K562 (cell line): ENCODE data around the gene NTRK3. TPM values are rescaled to one million over a fixed set of nuclear protein-coding genes. Genes with fewer than 3 reads are reported as not detected.

Source experiments
- ATAC-seq: fragments of 200-7000 bp; cut with Tn5 transposase; 3 replicates; pipeline ENCODE4 v1.9.1; 2020; ENCODE audit warnings: moderate library complexity
- BruUV-seq: library from RNA; stranded (reverse); fragments of 400-500 nt; replicated peaks from 2 replicates; lab custom pipeline; 2021; lab: Mats Ljungman, UMichigan
- CTCF ChIA-PET: fragments of 300-600 bp; formaldehyde crosslinking; extraction: SDS; loops from one replicate; lab custom pipeline; 2021; ENCODE audit warnings: low intra/inter-chr PET ratio; lab: Yijun Ruan, JAX
- POLR2A ChIA-PET: fragments of 300-600, 350-650 bp; sonication (Branson Sonifier 250); formaldehyde crosslinking; extraction: SDS; loops from one replicate; lab custom pipeline; 2021; ENCODE audit warnings: antibody characterized with exemption, inconsistent platforms; lab: Yijun Ruan, JAX
- DNase-seq, 4 experiments: peaks; one replicate each; pipeline versions ENCODE4 v3.0.0 to v3.0.0-alpha.2; 2011 to 2018; ENCODE audit warnings: low spot score in 3 of 4, mixed read lengths in 3 of 4; ENCODE audit errors: extremely low read depth in 1 of 4
- FAIRE-seq: peaks from 2 replicates; lab custom pipeline; 2011; peaks lifted over from hg19 to GRCh38; lab: Jason Lieb, UNC
- H2AFZ ChIP-seq: 2 replicates; pipeline ENCODE4 v1.6.0; 2011; ENCODE audit warnings: low read depth, low read length, control low read depth, inconsistent platforms
- H3K27ac ChIP-seq: fragments of 200-600 bp; 3 replicates; pipeline ENCODE4 v1.8.0; 2011; ENCODE audit warnings: low read depth, mild to moderate bottlenecking, control low read depth, inconsistent platforms, low read length, moderate library complexity, mixed read lengths; ENCODE audit errors: extremely low read depth
- H3K27me3 ChIP-seq, 2 experiments: fragments of 300-600 bp in 1 of 2; 2 replicates in 1 of 2; 3 replicates in 1 of 2; pipeline versions ENCODE4 v1.6.0 to v1.8.0; 2011; ENCODE audit warnings: inconsistent platforms in 2 of 2, low read length in 2 of 2, mild to moderate bottlenecking in 1 of 2, mixed read lengths in 1 of 2, moderate library complexity in 1 of 2; ENCODE audit not compliant: control insufficient read depth in 2 of 2, insufficient read depth in 2 of 2
- H3K36me3 ChIP-seq: fragments of 300-600 bp; 3 replicates; pipeline ENCODE4 v1.8.0; 2011; ENCODE audit warnings: mild to moderate bottlenecking, low read length, inconsistent platforms; ENCODE audit not compliant: control insufficient read depth, insufficient read depth
- H3K4me1 ChIP-seq, 2 experiments: fragments of 200-600 bp in 1 of 2; replicated peaks in 1 of 2; 2 replicates in 1 of 2; 3 replicates in 1 of 2; pipeline versions ENCODE4 v1.5.1 to v1.8.0; 2011; ENCODE audit warnings: inconsistent platforms in 2 of 2, low read length in 2 of 2, mild to moderate bottlenecking in 1 of 2, mixed read lengths in 1 of 2, moderate library complexity in 1 of 2; ENCODE audit not compliant: control insufficient read depth in 2 of 2, insufficient read depth in 2 of 2
- H3K4me2 ChIP-seq: 2 replicates; pipeline ENCODE4 v1.6.1; 2011; ENCODE audit warnings: low read length, control low read depth, inconsistent platforms, mixed read lengths; ENCODE audit not compliant: insufficient read depth
- H3K4me3 ChIP-seq: fragments of 200-600 bp; sonication (generic), shearing (Covaris generic); 2 replicates; pipeline ENCODE4 v1.5.1; 2016; ENCODE audit warnings: control low read depth, inconsistent platforms
- H3K79me2 ChIP-seq: fragments of 200-600 bp; 3 replicates; pipeline ENCODE4 v1.8.0; 2011; ENCODE audit warnings: low read length, inconsistent platforms; ENCODE audit not compliant: control insufficient read depth, insufficient read depth
- H3K9ac ChIP-seq, 2 experiments: 2 replicates each; pipeline versions ENCODE4 v1.6.0 to v1.6.1; 2011; ENCODE audit warnings: low read depth in 2 of 2, low read length in 2 of 2, control low read depth in 1 of 2, inconsistent platforms in 1 of 2, mild to moderate bottlenecking in 1 of 2, mixed read lengths in 1 of 2; ENCODE audit not compliant: insufficient read depth in 1 of 2
- H3K9me1 ChIP-seq: one replicate; pipeline ENCODE4 v1.6.0; 2011; ENCODE audit warnings: inconsistent platforms, mild to moderate bottlenecking, low read length, moderate library complexity; ENCODE audit not compliant: control insufficient read depth, insufficient read depth
- H3K9me3 ChIP-seq: replicated peaks from 2 replicates; pipeline ENCODE4 v1.5.1; 2011; ENCODE audit warnings: low read depth, low read length, inconsistent platforms; ENCODE audit not compliant: control insufficient read depth, insufficient read depth
- H4K20me1 ChIP-seq: replicated peaks from 2 replicates; pipeline ENCODE4 v1.6.1; 2011; ENCODE audit warnings: low read length, inconsistent platforms, mixed read lengths; ENCODE audit not compliant: control insufficient read depth, insufficient read depth
- ATF7 ChIP-seq: fragments of 450-650 bp; IDR thresholded peaks from 2 replicates; pipeline ENCODE4 v1.7.1; 2014; ENCODE audit warnings: mild to moderate bottlenecking, moderate library complexity
- C11orf30 ChIP-seq: fragments of 450-650 bp; IDR thresholded peaks from 2 replicates; pipeline ENCODE4 v1.6.1; 2016; ENCODE audit warnings: low read depth, mild to moderate bottlenecking
- CBFB ChIP-seq: sonication (generic); formaldehyde crosslinking; IDR thresholded peaks from 2 replicates; pipeline ENCODE4 v1.4.0; 2020; ENCODE audit warnings: mild to moderate bottlenecking, missing genetic modification reagents
- CBX8 ChIP-seq: fragments of 200-600 bp; sonication (generic); IDR thresholded peaks from 2 replicates; pipeline ENCODE4 v1.6.1; 2012; ENCODE audit warnings: borderline replicate concordance, mixed run types, low read depth, mild to moderate bottlenecking, moderate library complexity, mixed read lengths, low read length, control low read depth, inconsistent platforms; ENCODE audit not compliant: poor library complexity, severe bottlenecking; ENCODE audit errors: extremely low read depth
- ELK1 ChIP-seq: sonication (generic); formaldehyde crosslinking; IDR thresholded peaks from 2 replicates; pipeline ENCODE4 v1.8.1; 2022; ENCODE audit warnings: missing genetic modification reagents
- ETS2 ChIP-seq: IDR thresholded peaks from 2 replicates; pipeline ENCODE4 v1.6.1; 2016; ENCODE audit warnings: borderline replicate concordance, missing genetic modification characterization, mild to moderate bottlenecking, moderate library complexity, missing compliant biosample characterization; ENCODE audit not compliant: poor library complexity, severe bottlenecking
- FOXA3 ChIP-seq, 2 experiments: fragments of 450-650 bp in 1 of 2; sonication (generic) in 1 of 2; formaldehyde crosslinking; IDR thresholded peaks in 1 of 2; conservative IDR thresholded peaks in 1 of 2; 2 replicates each; pipeline versions ENCODE4 v1.4.0 to v1.8.0; 2020 to 2022; ENCODE audit warnings: mild to moderate bottlenecking in 2 of 2, missing genetic modification reagents in 1 of 2
- MAFF ChIP-seq: IDR thresholded peaks from 2 replicates; pipeline ENCODE4 v1.6.1; 2012; ENCODE audit warnings: low read length, improper control_type of control experiment
- MCM7 ChIP-seq, 2 experiments: fragments of 450-650 bp; IDR thresholded peaks; 2 replicates each; pipeline ENCODE4 v1.6.1; 2016 to 2018
- MLLT1 ChIP-seq, 2 experiments: fragments of 450-650 bp; IDR thresholded peaks; 2 replicates each; pipeline ENCODE4 v1.6.1; 2016
- MYBL2 ChIP-seq, 2 experiments: fragments of 450-650 bp in 1 of 2; sonication (generic) in 1 of 2; formaldehyde crosslinking in 1 of 2; IDR thresholded peaks; 2 replicates each; pipeline versions ENCODE4 v1.6.1 to v1.8.1; 2017 to 2022; ENCODE audit warnings: borderline replicate concordance in 1 of 2, inconsistent platforms in 1 of 2, low read depth in 1 of 2, mild to moderate bottlenecking in 1 of 2, missing genetic modification reagents in 1 of 2, moderate library complexity in 1 of 2
- NUFIP1 ChIP-seq: fragments of 450-650 bp; IDR thresholded peaks from 2 replicates; pipeline ENCODE4 v1.6.1; 2018; ENCODE audit not compliant: partially characterized antibody
- TBP ChIP-seq: optimal IDR thresholded peaks from 2 replicates; pipeline ENCODE3; 2011; ENCODE audit warnings: low read depth, low read length, improper control_type of control experiment
- TCF7 ChIP-seq: sonication (generic); IDR thresholded peaks from 2 replicates; pipeline ENCODE4 v1.6.1; 2016; ENCODE audit warnings: antibody characterized with exemption, borderline replicate concordance
- THAP12 ChIP-seq: fragments of 250-450 bp; sonication (Bioruptor Pico); IDR thresholded peaks from 2 replicates; pipeline ENCODE4 v1.9.0; 2021; ENCODE audit warnings: mild to moderate bottlenecking, inconsistent platforms
- ZBTB7A ChIP-seq: IDR thresholded peaks from 2 replicates; pipeline ENCODE4 v1.6.1; 2011; ENCODE audit warnings: low read depth, mild to moderate bottlenecking, low read length, moderate library complexity, borderline replicate concordance; ENCODE audit not compliant: control insufficient read depth
- ZNF282 ChIP-seq: sonication (generic); formaldehyde crosslinking; IDR thresholded peaks from 2 replicates; pipeline ENCODE4 v1.8.1; 2023; ENCODE audit warnings: missing genetic modification reagents
- ZNF584 ChIP-seq: fragments of 200-800 bp; sonication (Bioruptor generic); IDR thresholded peaks from 2 replicates; pipeline ENCODE4 v1.6.1; 2016; ENCODE audit warnings: low read depth, mild to moderate bottlenecking, missing genetic modification characterization, missing compliant biosample characterization
- WGBS: fragments of 100-300 bp; shearing (Covaris generic); methylation state at CpG from one replicate; pipeline ENCODE4 v1.1.6; 2016; ENCODE audit warnings: low coverage, mixed read lengths; ENCODE audit not compliant: insufficient coverage; ENCODE audit errors: missing lambda C conversion rate; 5-methylcytosine and 5-hydroxymethylcytosine counted together
- in situ Hi-C: fragments of 300-500 bp; cut with MboI; formaldehyde crosslinking; loops from 4 replicates; pipeline ENCODE4 v1.15.0; 2018; ENCODE audit warnings: inconsistent platforms, mixed read lengths
- intact Hi-C: fragments of 100-400 bp; cut with micrococcal nuclease; formaldehyde crosslinking; loops from 2 replicates; pipeline ENCODE4 v1.14.2; 2022
- polyA plus RNA-seq, 8 experiments: library from polyadenylated mRNA; depleted of rRNA in 4 of 8; stranded (reverse) in 5 of 8; unstranded in 3 of 8; fragments of >200 nt; fragmentation: Nextera tagmentation in 2 of 8; fragmentation: Illumina TruSeq in 1 of 8; extraction: Ambion mirVana in 2 of 8; extraction: Trizol in 1 of 8; gene quantifications; 2 replicates each; pipeline versions ENCODE4 v1.2.1 to v1.2.3, GENCODE V29; 2011 to 2014; ENCODE audit warnings: inconsistent platforms in 1 of 8, missing spikeins in 1 of 8
- total RNA-seq, 7 experiments: library from RNA; depleted of rRNA in 6 of 7; stranded (reverse); fragments of >200 nt in 6 of 7; fragmentation: Illumina TruSeq in 2 of 7; extraction: Trizol in 2 of 7; gene quantifications; 2 replicates each; pipeline versions ENCODE4 v1.2.1 to v1.2.3, GENCODE V29; 2011 to 2021; ENCODE audit warnings: low replicate concordance in 1 of 7

Gene NTRK3
- total and polyA plus RNA-seq, 9 of the 15 experiments (the other 6 are each of a cell fraction or from before 2014, with no cell fraction given), result 0.11 to 0.13 TPM; not detected in 7

- H3K4me1 ChIP-seq, result no peaks in the 10 kb centered on the region
- no peaks in the 10 kb centered on the region for H4K20me1 ChIP-seq
- no peaks in the 10 kb centered on the region for H3K79me2 ChIP-seq
- DNase-seq (no peak), FAIRE-seq (no peak), ATAC-seq (no peak)
- no peak overlapping the region for H3K9ac ChIP-seq
- no peak overlapping the region for H3K27ac ChIP-seq
- TF ChIP-seq ZNF282 (CRISPR knock-in tag) (no peak), MYBL2 (IDR thresholded peaks at IDR 0.05; ENCODE audit: low read depth) (no peak), MYBL2 (CRISPR knock-in tag; IDR thresholded peaks at IDR 0.05; ENCODE audit: borderline replicate concordance) (no peak), ZBTB7A (no peak), ETS2 (tag) (no peak), MLLT1 (IDR thresholded peaks at IDR 0.05) (no peak), TBP (no peak), CBX8 (no peak), ATF7 (no peak), TCF7 (no peak), THAP12 (CRISPR knock-in tag) (no peak), FOXA3 (CRISPR knock-in tag; conservative IDR thresholded peaks at IDR 0.05 in 1 of 2, IDR thresholded peaks at IDR 0.05 in 1 of 2) (no peak), C11orf30 (no peak), ZNF584 (CRISPR knock-in tag) (no peak), CBFB (CRISPR knock-in tag) (no peak), NUFIP1 (no peak), ELK1 (CRISPR knock-in tag) (no peak), MAFF (no peak), MCM7 (IDR thresholded peaks at IDR 0.05) (no peak)
- H3K4me3 ChIP-seq, result no peak overlapping the region
- WGBS, result 0% methylated on average over 4 of the region's 5 CpGs
- H3K9me3 ChIP-seq, result no peaks in the 10 kb centered on the region
- in situ Hi-C loops, result no loop called here
- ChIA-PET POLR2A (interaction anchor here (0.6 kb wide), 1 partner anchor 83 kb away, joined by 3 read pairs; no protein-coding TSS in a partner anchor), CTCF (no interaction called here)
- H3K9me1 ChIP-seq, result no peaks in the 10 kb centered on the region
- BruUV-seq, result no TSS peak
- no peaks in the 10 kb centered on the region; a peak in 1 of 5 replicates for H3K27me3 ChIP-seq
- H2AFZ ChIP-seq, result no peak overlapping the region
- no peak overlapping the region for H3K4me2 ChIP-seq
- intact Hi-C loops, result no loop called here
- H3K36me3 ChIP-seq, result no peaks in the 10 kb centered on the region
These were observed 291.2 kb downstream of the NTRK3 start for GRCh38 chr15:87965304-87965703.
